Panc1 (cell line): ENCODE results near the gene ARHGEF28. TPM values are rescaled to one million over a fixed set of nuclear protein-coding genes. Genes with fewer than 3 reads are reported as not detected.
A peak's percentile ranks its signal among the peaks of the same experiment; 100 is the strongest.

Experiments used
- ATAC-seq: fragments of 200-7000 bp; cut with Tn5 transposase; 2 replicates; pipeline ENCODE4 v1.9.1; 2020; ENCODE audit warnings: mild to moderate bottlenecking, moderate library complexity
- BruUV-seq: library from RNA; stranded (reverse); fragments of 400-500 nt; replicated peaks from 2 replicates; lab custom pipeline; 2021; lab: Mats Ljungman, UMichigan
- CTCF ChIA-PET: fragments of 300-600 bp; sonication (Branson Sonifier 250); formaldehyde crosslinking; loops from one replicate; lab custom pipeline; 2022; ENCODE audit warnings: antibody characterized with exemption; lab: Charles Lee
- POLR2A ChIA-PET: fragments of 300-600 bp; sonication (Branson Sonifier 250); formaldehyde crosslinking; loops from one replicate; lab custom pipeline; 2022; ENCODE audit warnings: antibody characterized with exemption; lab: Charles Lee
- DNase-seq: peaks from one replicate; pipeline ENCODE4 v3.0.0-alpha.2; 2010; ENCODE audit warnings: low read depth, low spot score
- H3K27ac ChIP-seq: 2 replicates; pipeline ENCODE4 v1.5.1; 2011; ENCODE audit warnings: mild to moderate bottlenecking, low read length, inconsistent platforms
- H3K27me3 ChIP-seq: fragments of 200-500 bp; sonication (Bioruptor generic); 2 replicates; pipeline ENCODE4 v1.6.0; 2014; ENCODE audit warnings: low read length, inconsistent platforms; ENCODE audit not compliant: control insufficient read depth, insufficient read depth
- H3K36me3 ChIP-seq: fragments of 200-500 bp; sonication (Bioruptor generic); 2 replicates; pipeline ENCODE4 v1.5.1; 2014; ENCODE audit warnings: inconsistent platforms, mild to moderate bottlenecking, low read length, moderate library complexity; ENCODE audit not compliant: control insufficient read depth, insufficient read depth
- H3K4me1 ChIP-seq: 2 replicates; pipeline ENCODE4 v1.5.1; 2011; ENCODE audit warnings: inconsistent platforms, mild to moderate bottlenecking, low read length, moderate library complexity; ENCODE audit not compliant: control insufficient read depth, insufficient read depth
- H3K4me3 ChIP-seq, 2 experiments: 2 replicates each; pipeline ENCODE4 v1.5.1; 2011 to 2012; ENCODE audit warnings: low read depth in 2 of 2, low read length in 2 of 2, mild to moderate bottlenecking in 2 of 2, inconsistent platforms in 1 of 2, moderate library complexity in 1 of 2
- H3K9me3 ChIP-seq: fragments of 200-500 bp; sonication (Bioruptor generic); 2 replicates; pipeline ENCODE4 v1.5.1; 2014; ENCODE audit warnings: low read depth, mild to moderate bottlenecking, inconsistent platforms, low read length, moderate library complexity; ENCODE audit not compliant: control insufficient read depth, insufficient read depth
- CTCF ChIP-seq: fragments of 450-650 bp; IDR thresholded peaks from 2 replicates; pipeline ENCODE4 v1.5.1; 2017; ENCODE audit warnings: mild to moderate bottlenecking
- POLR2AphosphoS5 ChIP-seq: IDR thresholded peaks from 2 replicates; pipeline ENCODE4 v1.6.1; 2012; ENCODE audit warnings: mild to moderate bottlenecking, low read depth, low read length, moderate library complexity
- REST ChIP-seq, 2 experiments: IDR thresholded peaks; 2 replicates each; pipeline ENCODE4 v1.6.1; 2011 to 2012; ENCODE audit warnings: low read depth in 2 of 2, control low read depth in 1 of 2, low read length in 1 of 2, mild to moderate bottlenecking in 1 of 2, moderate library complexity in 1 of 2; ENCODE audit not compliant: insufficient read depth in 1 of 2
- SIN3A ChIP-seq: IDR thresholded peaks from 2 replicates; pipeline ENCODE4 v1.6.1; 2012; ENCODE audit warnings: low read depth, mild to moderate bottlenecking, low read length, moderate library complexity, borderline replicate concordance; ENCODE audit not compliant: insufficient read depth
- TCF7L2 ChIP-seq: IDR thresholded peaks from 2 replicates; pipeline ENCODE4 v1.6.1; 2011; ENCODE audit warnings: mild to moderate bottlenecking, low read depth, low read length, inconsistent platforms
- in situ Hi-C: cut with HindIII; loops from 2 replicates; pipeline ENCODE4 v1.10.0; 2016; ENCODE audit warnings: low sequenced_read_pairs, low pct_unique_long_range_greater_than_20kb
- intact Hi-C: fragments of 100-400 bp; cut with micrococcal nuclease; formaldehyde crosslinking; loops from one replicate; pipeline ENCODE4 v1.10.0; 2022; ENCODE audit not compliant: unreplicated experiment
- total RNA-seq: library from RNA; stranded (reverse); gene quantifications from one replicate; pipeline ENCODE4 v1.2.1, GENCODE V29; 2021; ENCODE audit not compliant: unreplicated experiment

The ARHGEF28 gene
- total RNA-seq, 1 experiment from 2014 or later: 34.8 TPM

GRCh38 chr5:73633060-73633459 is 7.1 kb downstream of the ARHGEF28 start:
- Histone ChIP-seq H3K36me3 (no peaks in the 10 kb centered on the region), H3K9me3 (no peaks in the 10 kb centered on the region), H3K4me1 (peaks cover 85% of the 10 kb centered on the region), H3K27me3 (no peaks in the 10 kb centered on the region), H3K4me3 (no peak overlapping the region), H3K27ac (peak overlapping the region; percentile 55)
- in situ Hi-C loops (no loop called here), intact Hi-C loops (no loop called here)
- ChIA-PET POLR2A (no interaction called here), CTCF (interaction anchor here (0.5 to 1.3 kb wide), 7 partner anchors 9 to 163 kb away, joined by 3 to 10 read pairs (median 6); no protein-coding TSS in a partner anchor)
- BruUV-seq: no TSS peak
- peak; percentile 66 for ATAC-seq
- no peak for TF ChIP-seq TCF7L2
- no peak for TF ChIP-seq SIN3A
- peak; percentile 66 for TF ChIP-seq CTCF
- DNase-seq: no peak

GRCh38 chr5:73636408-73636807 is 10.4 kb downstream of the ARHGEF28 start:
- no TSS peak for BruUV-seq

More at GRCh38 chr5:73636408-73636807, 10.4 kb downstream of the ARHGEF28 start:
- DNase-seq: no peak
- Histone ChIP-seq H3K4me1 (peaks cover 89% of the 10 kb centered on the region), H3K4me3 (no peak overlapping the region), H3K36me3 (no peaks in the 10 kb centered on the region), H3K27ac (peak overlapping the region; percentile 85), H3K27me3 (no peaks in the 10 kb centered on the region), H3K9me3 (no peaks in the 10 kb centered on the region)
- no peak for ATAC-seq
- CTCF ChIA-PET: no interaction called here
- POLR2A ChIA-PET: no interaction called here
- in situ Hi-C loops (no loop called here), intact Hi-C loops (no loop called here)
- no peak for TF ChIP-seq SIN3A
- TF ChIP-seq POLR2AphosphoS5: no peak
- no peak for TF ChIP-seq CTCF
- TF ChIP-seq TCF7L2: no peak
- TF ChIP-seq REST (IDR thresholded peaks at IDR 0.05; ENCODE audit: insufficient read depth in 1 of 2, low read depth in 2 of 2, low read length in 1 of 2): no peak
